Fibroblast of the aortic adventitia (primary cell): ENCODE data around the gene ZDHHC18. TPM values are rescaled to one million over a fixed set of nuclear protein-coding genes. Genes with fewer than 3 reads are reported as not detected.
"Not testable (repeated sequence)": the region's sequence is repeated elsewhere in the genome, so short reads cannot be mapped to it uniquely, and the experiment has no call there.

ENCODE experiments used
- DNase-seq: peaks from one replicate; pipeline ENCODE4 v3.0.0-alpha.2; 2010; ENCODE audit warnings: low read depth
- H3K4me3 ChIP-seq: 2 replicates; pipeline ENCODE4 v1.5.1; 2011; ENCODE audit warnings: low read depth, mild to moderate bottlenecking, control low read depth, low read length, moderate library complexity
- CTCF ChIP-seq: IDR thresholded peaks from 2 replicates; pipeline ENCODE4 v1.5.1; 2011; ENCODE audit warnings: mild to moderate bottlenecking, low read length, control low read depth, inconsistent platforms; ENCODE audit not compliant: insufficient read depth
- total RNA-seq: library from RNA; depleted of rRNA; stranded (reverse); fragments of >200 nt; gene quantifications from 2 replicates; pipeline ENCODE4 v1.2.3, GENCODE V29; 2012; ENCODE audit warnings: low replicate concordance

The ZDHHC18 gene
- total RNA-seq, 1 donor, result 10.4 TPM

GRCh38 chr1:26791148-26791547 lies 35.3 kb upstream of the ZDHHC18 start:
- no peak overlapping the region for H3K4me3 ChIP-seq
- no peak for TF ChIP-seq CTCF

GRCh38 chr1:26791626-26792025 lies 34.9 kb upstream of the ZDHHC18 start:
- no peak overlapping the region for H3K4me3 ChIP-seq
- TF ChIP-seq CTCF, result no peak
- DNase-seq, result no peak

More at GRCh38 chr1:26791148-26791547, 35.3 kb upstream of the ZDHHC18 start:
- no peak for DNase-seq

- TF ChIP-seq CTCF, result no peak
- no peak for DNase-seq
- no peak overlapping the region for H3K4me3 ChIP-seq
Observed at GRCh38 chr1:26792924-26793323, 33.6 kb upstream of the ZDHHC18 start.

- no peak for TF ChIP-seq CTCF
- H3K4me3 ChIP-seq, result no peak overlapping the region
- DNase-seq, result no peak
Observed at GRCh38 chr1:26794391-26794790, 32.1 kb upstream of the ZDHHC18 start.

- no peak for TF ChIP-seq CTCF
- DNase-seq, result no peak
- no peak overlapping the region for H3K4me3 ChIP-seq
Observed at GRCh38 chr1:26797627-26798026, 28.9 kb upstream of the ZDHHC18 start.

- no peak overlapping the region for H3K4me3 ChIP-seq
- DNase-seq, result peak; percentile 83
Observed at GRCh38 chr1:26799479-26800142, 26.9 kb upstream of the ZDHHC18 start.

GRCh38 chr1:26803932-26804331 lies 22.6 kb upstream of the ZDHHC18 start:
- not testable (repeated sequence) for DNase-seq, H3K4me3 ChIP-seq

More at GRCh38 chr1:26799479-26800142, 26.9 kb upstream of the ZDHHC18 start:
- no peak for TF ChIP-seq CTCF
